ENCODE measurements around the gene RBFOX2. TPM values are rescaled to one million over a fixed set of nuclear protein-coding genes. Genes with fewer than 3 reads are reported as not detected.
"Not testable (repeated sequence)": the region's sequence is repeated elsewhere in the genome, so short reads cannot be mapped to it uniquely, and the experiment has no call there.

The RBFOX2 gene
- total RNA-seq, 1 experiment from 2014 or later = 77.7 TPM

DNA sequence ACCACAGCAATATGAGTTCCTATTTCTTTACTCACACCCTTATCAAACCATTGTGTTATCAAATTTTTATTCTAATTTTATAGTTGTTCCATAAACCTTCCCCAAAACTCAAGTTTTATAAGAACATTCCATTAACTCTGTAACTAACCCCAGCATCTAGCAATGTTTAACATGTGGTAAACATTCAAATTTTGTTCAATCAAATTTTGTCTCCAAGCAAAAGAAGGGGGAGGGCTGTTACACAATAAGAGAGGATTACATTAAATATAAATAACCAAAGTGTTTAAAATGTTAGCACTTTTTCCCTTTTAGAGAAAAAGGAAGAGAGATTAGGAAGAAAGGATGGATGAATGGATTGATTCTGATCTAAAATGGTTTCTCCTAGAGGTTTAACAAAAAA lies 20.5 kb downstream of the RBFOX2 start:
- Histone ChIP-seq H3K36me3 (replicated peaks; ENCODE audit: control insufficient read depth, insufficient read depth, low read length) (no peaks in the 10 kb centered on the region), H3K27me3 (ENCODE audit: control insufficient read depth, insufficient read depth, low read length) (no peaks in the 10 kb centered on the region), H3K4me3 (ENCODE audit: insufficient read depth, low read depth, low read length) (no peak overlapping the region)
- DNase-seq = no peak

DNA sequence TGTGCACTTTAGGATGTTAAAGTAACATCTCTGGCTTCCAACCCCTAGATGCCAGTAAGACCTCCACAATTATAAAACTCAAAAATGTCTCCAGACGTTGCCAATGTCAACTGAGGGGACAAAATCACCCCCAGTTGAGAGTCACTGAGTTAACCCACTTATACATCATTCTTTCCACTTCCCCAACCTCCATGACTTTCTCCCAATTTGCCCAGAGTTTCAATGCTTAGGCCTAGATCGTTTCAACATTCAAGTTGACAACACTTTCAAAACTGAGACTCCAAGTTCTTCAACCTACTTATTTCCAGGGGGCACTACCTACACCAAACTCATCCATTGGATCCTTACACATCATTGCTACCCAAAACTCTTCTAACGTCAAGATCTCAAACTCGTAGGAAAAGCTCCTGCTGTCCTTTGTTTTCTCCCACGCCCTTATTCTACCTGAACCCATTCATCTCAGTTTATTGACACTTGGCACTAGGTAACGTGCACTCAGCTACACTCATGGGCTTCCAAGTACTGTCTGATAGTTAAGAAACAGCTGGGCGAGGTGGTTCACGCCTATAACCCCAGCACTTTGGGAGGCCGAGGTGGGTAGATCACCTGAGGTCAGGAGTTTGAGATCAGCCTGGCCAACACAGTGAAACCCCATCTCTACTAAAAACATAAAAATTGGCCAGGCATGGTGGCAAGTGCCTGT lies 24.5 kb downstream of the RBFOX2 start:
- H3K4me3 ChIP-seq (ENCODE audit: insufficient read depth, low read depth, low read length) = no peak overlapping the region
- H3K36me3 ChIP-seq (replicated peaks; ENCODE audit: control insufficient read depth, insufficient read depth, low read length) = no peaks in the 10 kb centered on the region
- no peaks in the 10 kb centered on the region for H3K27me3 ChIP-seq (ENCODE audit: control insufficient read depth, insufficient read depth, low read length)
- no peak for DNase-seq

GRCh38 chr22:36002718-36003260 lies 25.8 kb downstream of the RBFOX2 start:
- no peak overlapping the region for H3K4me3 ChIP-seq (ENCODE audit: insufficient read depth, low read depth, low read length)
- no peak for DNase-seq
- no peaks in the 10 kb centered on the region for H3K27me3 ChIP-seq (ENCODE audit: control insufficient read depth, insufficient read depth, low read length)
- no peaks in the 10 kb centered on the region for H3K36me3 ChIP-seq (replicated peaks; ENCODE audit: control insufficient read depth, insufficient read depth, low read length)

DNA sequence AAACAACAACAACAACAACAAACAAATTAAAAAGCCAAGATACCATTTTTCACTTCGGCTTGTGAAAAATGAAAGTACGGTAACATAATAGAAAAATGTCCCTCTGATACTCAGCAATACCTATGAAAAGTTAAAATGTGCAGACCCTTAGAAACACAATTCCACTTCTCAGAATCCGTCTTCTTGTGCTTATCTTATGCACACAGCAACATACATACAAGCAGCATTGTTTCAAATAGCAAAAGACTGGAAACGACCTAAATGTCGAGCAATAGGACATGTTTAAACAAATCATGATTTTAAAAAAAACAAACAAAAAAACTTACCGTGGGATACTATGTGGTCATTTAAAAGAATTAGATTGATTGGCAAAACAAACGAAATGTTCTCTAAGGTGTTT lies 26.5 kb downstream of the RBFOX2 start:
- H3K36me3 ChIP-seq (replicated peaks; ENCODE audit: control insufficient read depth, insufficient read depth, low read length) = no peaks in the 10 kb centered on the region
- H3K27me3 ChIP-seq (ENCODE audit: control insufficient read depth, insufficient read depth, low read length) = no peaks in the 10 kb centered on the region
- no peak for DNase-seq
- H3K4me3 ChIP-seq (ENCODE audit: insufficient read depth, low read depth, low read length) = no peak overlapping the region

- DNase-seq = no peak
- Histone ChIP-seq H3K4me3 (ENCODE audit: insufficient read depth, low read depth, low read length) (no peak overlapping the region), H3K27me3 (ENCODE audit: control insufficient read depth, insufficient read depth, low read length) (no peaks in the 10 kb centered on the region), H3K36me3 (replicated peaks; ENCODE audit: control insufficient read depth, insufficient read depth, low read length) (no peaks in the 10 kb centered on the region)
Observed at GRCh38 chr22:35998748-35999147, 29.9 kb downstream of the RBFOX2 start.

GRCh38 chr22:35997438-35997837 lies 31.2 kb downstream of the RBFOX2 start:
- Histone ChIP-seq H3K27me3 (ENCODE audit: control insufficient read depth, insufficient read depth, low read length) (no peaks in the 10 kb centered on the region), H3K4me3 (ENCODE audit: insufficient read depth, low read depth, low read length) (no peak overlapping the region), H3K36me3 (replicated peaks; ENCODE audit: control insufficient read depth, insufficient read depth, low read length) (no peaks in the 10 kb centered on the region)
- no peak for DNase-seq

- H3K4me3 ChIP-seq (ENCODE audit: insufficient read depth, low read depth, low read length) = no peak overlapping the region
- no peaks in the 10 kb centered on the region for H3K36me3 ChIP-seq (replicated peaks; ENCODE audit: control insufficient read depth, insufficient read depth, low read length)
- no peak for DNase-seq
- no peaks in the 10 kb centered on the region for H3K27me3 ChIP-seq (ENCODE audit: control insufficient read depth, insufficient read depth, low read length)
Observed at GRCh38 chr22:35996596-35996995, 32.0 kb downstream of the RBFOX2 start.

DNA sequence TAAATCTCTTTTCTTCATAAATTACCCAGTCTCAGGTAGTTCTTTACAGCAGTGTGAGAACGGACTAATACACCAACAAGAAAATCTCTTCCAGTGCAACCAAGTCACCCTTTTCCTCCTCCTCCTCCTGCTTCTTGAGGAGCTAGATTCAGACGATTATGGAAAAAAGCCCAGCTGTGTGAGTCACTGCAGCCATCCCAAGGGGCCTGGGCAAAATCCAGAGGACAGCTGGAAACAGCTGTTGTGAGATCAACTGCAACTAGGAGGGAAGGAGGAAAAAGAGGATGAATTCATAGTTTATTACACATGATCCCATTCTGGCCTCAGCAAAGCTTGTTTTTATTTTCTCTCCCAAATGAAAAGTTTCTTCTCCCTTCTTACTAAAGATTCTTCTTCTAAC lies 32.9 kb downstream of the RBFOX2 start:
- Histone ChIP-seq H3K36me3 (replicated peaks; ENCODE audit: control insufficient read depth, insufficient read depth, low read length) (no peaks in the 10 kb centered on the region), H3K27me3 (ENCODE audit: control insufficient read depth, insufficient read depth, low read length) (no peaks in the 10 kb centered on the region), H3K4me3 (ENCODE audit: insufficient read depth, low read depth, low read length) (no peak overlapping the region)
- DNase-seq = no peak

- Histone ChIP-seq H3K27me3 (ENCODE audit: control insufficient read depth, insufficient read depth, low read length) (no peaks in the 10 kb centered on the region), H3K4me3 (ENCODE audit: insufficient read depth, low read depth, low read length) (no peak overlapping the region), H3K36me3 (replicated peaks; ENCODE audit: control insufficient read depth, insufficient read depth, low read length) (no peaks in the 10 kb centered on the region)
- no peak for DNase-seq
Observed at GRCh38 chr22:35995348-35995747, 33.3 kb downstream of the RBFOX2 start.

DNA sequence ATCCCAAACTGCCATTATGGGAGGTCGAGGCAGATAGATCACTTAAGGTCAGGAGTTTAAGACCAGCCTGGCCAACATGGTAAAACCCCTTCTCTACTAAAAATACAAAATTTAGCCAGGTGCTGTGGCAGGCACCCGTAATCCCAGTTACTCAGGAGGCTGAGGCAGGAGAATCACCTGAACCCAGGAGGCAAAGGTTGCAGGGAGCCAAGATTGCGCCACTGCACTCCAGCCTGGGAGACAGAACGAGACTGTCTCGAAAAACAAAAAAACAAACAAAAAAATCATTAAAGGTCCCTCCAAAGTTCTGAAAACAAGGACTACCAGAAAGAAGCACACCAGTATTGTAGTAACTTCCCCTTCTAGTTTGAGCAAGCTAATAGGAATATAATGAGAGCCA lies 34.9 kb downstream of the RBFOX2 start:
- H3K4me3 ChIP-seq (ENCODE audit: insufficient read depth, low read depth, low read length); H3K36me3 ChIP-seq (replicated peaks; ENCODE audit: control insufficient read depth, insufficient read depth, low read length); DNase-seq; H3K27me3 ChIP-seq (ENCODE audit: control insufficient read depth, insufficient read depth, low read length): not testable (repeated sequence)

- DNase-seq = no peak
- Histone ChIP-seq H3K27me3 (ENCODE audit: control insufficient read depth, insufficient read depth, low read length) (no peaks in the 10 kb centered on the region), H3K4me3 (ENCODE audit: insufficient read depth, low read depth, low read length) (no peak overlapping the region), H3K36me3 (replicated peaks; ENCODE audit: control insufficient read depth, insufficient read depth, low read length) (no peaks in the 10 kb centered on the region)
Observed at GRCh38 chr22:35993048-35993714, 35.4 kb downstream of the RBFOX2 start.

- no peaks in the 10 kb centered on the region for H3K36me3 ChIP-seq (replicated peaks; ENCODE audit: control insufficient read depth, insufficient read depth, low read length)
- no peaks in the 10 kb centered on the region for H3K27me3 ChIP-seq (ENCODE audit: control insufficient read depth, insufficient read depth, low read length)
- no peak for DNase-seq
- no peak overlapping the region for H3K4me3 ChIP-seq (ENCODE audit: insufficient read depth, low read depth, low read length)
Observed at GRCh38 chr22:35991168-35991567, 37.5 kb downstream of the RBFOX2 start.

- Histone ChIP-seq H3K27me3 (ENCODE audit: control insufficient read depth, insufficient read depth, low read length) (no peaks in the 10 kb centered on the region), H3K4me3 (ENCODE audit: insufficient read depth, low read depth, low read length) (no peak overlapping the region), H3K36me3 (replicated peaks; ENCODE audit: control insufficient read depth, insufficient read depth, low read length) (no peaks in the 10 kb centered on the region)
- no peak for DNase-seq
Observed at GRCh38 chr22:35988030-35988429, 40.6 kb downstream of the RBFOX2 start.

GRCh38 chr22:35987487-35987886 lies 41.1 kb downstream of the RBFOX2 start:
- no peaks in the 10 kb centered on the region for H3K27me3 ChIP-seq (ENCODE audit: control insufficient read depth, insufficient read depth, low read length)

GRCh38 chr22:35986088-35986487 lies 42.5 kb downstream of the RBFOX2 start:
- no peak overlapping the region for H3K4me3 ChIP-seq (ENCODE audit: insufficient read depth, low read depth, low read length)
- no peak for DNase-seq
- H3K27me3 ChIP-seq (ENCODE audit: control insufficient read depth, insufficient read depth, low read length) = no peaks in the 10 kb centered on the region
- no peaks in the 10 kb centered on the region for H3K36me3 ChIP-seq (replicated peaks; ENCODE audit: control insufficient read depth, insufficient read depth, low read length)

More at GRCh38 chr22:35987487-35987886, 41.1 kb downstream of the RBFOX2 start:
- no peak overlapping the region for H3K4me3 ChIP-seq (ENCODE audit: insufficient read depth, low read depth, low read length)
- H3K36me3 ChIP-seq (replicated peaks; ENCODE audit: control insufficient read depth, insufficient read depth, low read length) = no peaks in the 10 kb centered on the region
- no peak for DNase-seq
